Measurements from ENCODE around the gene SSU72.

SSU72 gene

DNA sequence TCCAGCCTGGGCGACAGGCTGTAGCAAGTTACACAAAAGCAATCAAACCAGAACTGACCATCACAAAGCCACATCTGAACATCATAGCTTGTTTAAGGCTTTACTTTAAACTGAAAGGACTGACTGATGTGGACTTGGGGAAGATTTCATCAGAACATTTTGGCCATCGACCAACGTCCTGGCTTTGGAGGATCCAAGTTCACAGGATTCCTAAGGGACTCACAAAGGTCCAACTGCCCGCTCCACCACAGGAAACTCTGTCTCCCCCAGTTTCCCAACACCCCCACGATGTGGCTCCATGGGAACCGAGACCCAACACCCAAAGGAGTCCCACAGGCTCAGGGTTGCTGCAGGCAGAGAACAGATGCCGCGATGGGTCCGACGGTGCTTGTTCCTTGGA lies 9.3 kb downstream of the SSU72 start:
- TF ChIP-seq, protein P1, sequence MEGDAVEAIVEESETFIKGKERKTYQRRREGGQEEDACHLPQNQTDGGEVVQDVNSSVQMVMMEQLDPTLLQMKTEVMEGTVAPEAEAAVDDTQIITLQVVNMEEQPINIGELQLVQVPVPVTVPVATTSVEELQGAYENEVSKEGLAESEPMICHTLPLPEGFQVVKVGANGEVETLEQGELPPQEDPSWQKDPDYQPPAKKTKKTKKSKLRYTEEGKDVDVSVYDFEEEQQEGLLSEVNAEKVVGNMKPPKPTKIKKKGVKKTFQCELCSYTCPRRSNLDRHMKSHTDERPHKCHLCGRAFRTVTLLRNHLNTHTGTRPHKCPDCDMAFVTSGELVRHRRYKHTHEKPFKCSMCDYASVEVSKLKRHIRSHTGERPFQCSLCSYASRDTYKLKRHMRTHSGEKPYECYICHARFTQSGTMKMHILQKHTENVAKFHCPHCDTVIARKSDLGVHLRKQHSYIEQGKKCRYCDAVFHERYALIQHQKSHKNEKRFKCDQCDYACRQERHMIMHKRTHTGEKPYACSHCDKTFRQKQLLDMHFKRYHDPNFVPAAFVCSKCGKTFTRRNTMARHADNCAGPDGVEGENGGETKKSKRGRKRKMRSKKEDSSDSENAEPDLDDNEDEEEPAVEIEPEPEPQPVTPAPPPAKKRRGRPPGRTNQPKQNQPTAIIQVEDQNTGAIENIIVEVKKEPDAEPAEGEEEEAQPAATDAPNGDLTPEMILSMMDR (IDR thresholded peaks at IDR 0.05; ENCODE audit: insufficient read depth, low read length) = no peak
- TF ChIP-seq GABPA (IDR thresholded peaks at IDR 0.05; ENCODE audit: low read depth) (no peak), SPI1 (IDR thresholded peaks at IDR 0.05; ENCODE audit: borderline replicate concordance, low read depth) (no peak), POLR2AphosphoS5 (IDR thresholded peaks at IDR 0.05; ENCODE audit: low read depth) (no peak)
- TF ChIP-seq, protein P2, sequence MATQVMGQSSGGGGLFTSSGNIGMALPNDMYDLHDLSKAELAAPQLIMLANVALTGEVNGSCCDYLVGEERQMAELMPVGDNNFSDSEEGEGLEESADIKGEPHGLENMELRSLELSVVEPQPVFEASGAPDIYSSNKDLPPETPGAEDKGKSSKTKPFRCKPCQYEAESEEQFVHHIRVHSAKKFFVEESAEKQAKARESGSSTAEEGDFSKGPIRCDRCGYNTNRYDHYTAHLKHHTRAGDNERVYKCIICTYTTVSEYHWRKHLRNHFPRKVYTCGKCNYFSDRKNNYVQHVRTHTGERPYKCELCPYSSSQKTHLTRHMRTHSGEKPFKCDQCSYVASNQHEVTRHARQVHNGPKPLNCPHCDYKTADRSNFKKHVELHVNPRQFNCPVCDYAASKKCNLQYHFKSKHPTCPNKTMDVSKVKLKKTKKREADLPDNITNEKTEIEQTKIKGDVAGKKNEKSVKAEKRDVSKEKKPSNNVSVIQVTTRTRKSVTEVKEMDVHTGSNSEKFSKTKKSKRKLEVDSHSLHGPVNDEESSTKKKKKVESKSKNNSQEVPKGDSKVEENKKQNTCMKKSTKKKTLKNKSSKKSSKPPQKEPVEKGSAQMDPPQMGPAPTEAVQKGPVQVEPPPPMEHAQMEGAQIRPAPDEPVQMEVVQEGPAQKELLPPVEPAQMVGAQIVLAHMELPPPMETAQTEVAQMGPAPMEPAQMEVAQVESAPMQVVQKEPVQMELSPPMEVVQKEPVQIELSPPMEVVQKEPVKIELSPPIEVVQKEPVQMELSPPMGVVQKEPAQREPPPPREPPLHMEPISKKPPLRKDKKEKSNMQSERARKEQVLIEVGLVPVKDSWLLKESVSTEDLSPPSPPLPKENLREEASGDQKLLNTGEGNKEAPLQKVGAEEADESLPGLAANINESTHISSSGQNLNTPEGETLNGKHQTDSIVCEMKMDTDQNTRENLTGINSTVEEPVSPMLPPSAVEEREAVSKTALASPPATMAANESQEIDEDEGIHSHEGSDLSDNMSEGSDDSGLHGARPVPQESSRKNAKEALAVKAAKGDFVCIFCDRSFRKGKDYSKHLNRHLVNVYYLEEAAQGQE (IDR thresholded peaks at IDR 0.05; ENCODE audit: insufficient replicate concordance, low read depth) = no peak
- Histone ChIP-seq H3K4me3 (replicated peaks; ENCODE audit: insufficient read depth, low read length) (no peak overlapping the region), H3K27ac (replicated peaks) (no peak overlapping the region), H3K27me3 (ENCODE audit: insufficient read depth, poor library complexity, severe bottlenecking) (no peaks in the 10 kb centered on the region)
- DNase-seq (ENCODE audit: low read depth in 1 of 2, low spot score in 1 of 2) = no peak

DNA sequence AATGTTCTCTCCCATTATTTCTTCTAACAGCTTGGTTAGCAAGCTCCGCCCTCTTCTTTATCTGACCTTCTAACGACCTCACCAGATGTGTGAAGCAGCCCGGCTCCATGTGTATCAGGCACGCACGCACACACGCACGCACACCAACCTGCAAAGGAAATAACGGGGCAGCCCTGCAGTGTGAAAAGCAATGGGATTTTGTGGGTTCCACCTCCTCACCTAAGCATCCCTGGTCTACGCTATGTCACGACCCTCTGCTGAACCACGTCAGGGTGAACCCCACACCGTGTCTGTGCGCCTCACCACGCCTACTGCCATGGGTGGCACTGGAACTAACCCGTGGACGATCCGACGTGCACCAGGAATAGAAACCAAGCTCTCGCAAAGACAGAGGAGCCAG lies 10.4 kb downstream of the SSU72 start:
- H3K27ac ChIP-seq (replicated peaks) = no peak overlapping the region
- no peak for DNase-seq (ENCODE audit: low read depth in 1 of 2, low spot score in 1 of 2)
- H3K4me3 ChIP-seq (replicated peaks; ENCODE audit: insufficient read depth, low read length) = no peak overlapping the region
- TF ChIP-seq POLR2AphosphoS5 (IDR thresholded peaks at IDR 0.05; ENCODE audit: low read depth) (0 out of 2 replicates have a peak, but pooled peaks have one; percentile 23), GABPA (IDR thresholded peaks at IDR 0.05; ENCODE audit: low read depth) (no peak)
- no peaks in the 10 kb centered on the region for H3K27me3 ChIP-seq (ENCODE audit: insufficient read depth, poor library complexity, severe bottlenecking)

DNA sequence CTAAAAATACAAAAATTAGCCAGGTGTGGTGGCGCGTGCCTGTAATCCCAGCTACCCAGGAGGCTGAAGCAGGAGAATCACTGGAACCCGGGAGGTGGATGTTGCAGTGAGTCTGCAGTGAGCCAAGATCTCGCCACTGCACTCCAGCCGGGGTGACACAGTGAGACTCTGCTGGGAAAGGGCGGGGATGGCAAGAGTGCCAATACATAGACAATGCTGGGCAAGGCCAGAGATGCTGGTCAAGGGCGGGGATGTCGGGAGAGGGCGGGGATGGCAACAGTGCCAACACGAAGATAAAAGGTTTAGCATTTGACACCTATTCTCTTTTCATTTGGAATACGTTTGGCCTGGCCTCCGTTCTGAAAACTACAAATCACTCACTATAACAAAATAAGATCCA lies 11.0 kb downstream of the SSU72 start:
- Histone ChIP-seq H3K4me3 (replicated peaks; ENCODE audit: insufficient read depth, low read length) (no peak overlapping the region), H3K27me3 (ENCODE audit: insufficient read depth, poor library complexity, severe bottlenecking) (no peaks in the 10 kb centered on the region), H3K27ac (replicated peaks) (no peak overlapping the region)
- DNase-seq (ENCODE audit: low read depth in 1 of 2, low spot score in 1 of 2) = no peak
- TF ChIP-seq SPI1 (IDR thresholded peaks at IDR 0.05; ENCODE audit: borderline replicate concordance, low read depth) = no peak
- no peak for TF ChIP-seq GABPA (IDR thresholded peaks at IDR 0.05; ENCODE audit: low read depth)
- no peak for TF ChIP-seq POLR2AphosphoS5 (IDR thresholded peaks at IDR 0.05; ENCODE audit: low read depth)
- TF ChIP-seq, protein P2 (IDR thresholded peaks at IDR 0.05; ENCODE audit: insufficient replicate concordance, low read depth) = no peak
- TF ChIP-seq, protein P1 (IDR thresholded peaks at IDR 0.05; ENCODE audit: insufficient read depth, low read length) = no peak

DNA sequence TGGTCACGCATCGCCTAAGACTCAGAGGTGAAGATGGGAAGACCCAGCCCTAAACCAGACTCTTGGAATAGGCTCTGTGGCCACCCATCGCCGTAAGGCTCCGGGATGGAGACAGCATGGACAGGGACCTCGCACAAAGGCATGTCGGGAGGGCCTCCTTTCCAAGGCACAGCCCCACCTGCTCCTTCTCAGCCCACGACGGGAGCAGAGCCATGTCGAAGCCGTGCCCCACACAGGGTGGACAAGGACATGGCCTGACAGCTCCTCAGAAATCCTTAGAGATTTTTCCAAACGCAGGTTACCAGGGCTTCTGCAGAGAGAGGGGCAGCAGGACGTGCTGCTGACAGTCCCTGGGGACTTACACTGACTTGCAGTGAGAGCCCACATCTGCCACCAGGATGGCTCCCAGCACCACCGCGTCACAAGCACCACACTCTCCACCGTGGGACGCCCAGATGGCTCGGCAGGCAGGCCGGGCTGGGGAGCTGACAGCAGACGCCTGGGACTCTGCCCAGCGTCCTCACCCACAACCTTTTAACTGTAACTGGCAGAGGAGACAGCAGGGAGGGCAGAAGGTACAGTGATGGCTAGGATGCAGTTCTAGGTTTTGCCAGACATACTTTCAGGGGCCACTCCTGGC lies 12.0 kb downstream of the SSU72 start:
- TF ChIP-seq SPI1 (IDR thresholded peaks at IDR 0.05; ENCODE audit: borderline replicate concordance, low read depth) (no peak), GABPA (IDR thresholded peaks at IDR 0.05; ENCODE audit: low read depth) (no peak), POLR2AphosphoS5 (IDR thresholded peaks at IDR 0.05; ENCODE audit: low read depth) (no peak)
- TF ChIP-seq, protein P2 (IDR thresholded peaks at IDR 0.05; ENCODE audit: insufficient replicate concordance, low read depth) = no peak
- TF ChIP-seq, protein P1 (IDR thresholded peaks at IDR 0.05; ENCODE audit: insufficient read depth, low read length) = no peak
- H3K4me3 ChIP-seq (replicated peaks; ENCODE audit: insufficient read depth, low read length) = no peak overlapping the region
- DNase-seq (ENCODE audit: low read depth in 1 of 2, low spot score in 1 of 2) = no peak
- no peaks in the 10 kb centered on the region for H3K27me3 ChIP-seq (ENCODE audit: insufficient read depth, poor library complexity, severe bottlenecking)
- H3K27ac ChIP-seq (replicated peaks) = no peak overlapping the region
